Erythroblast (primary cell): Measurements from ENCODE around the gene ARVCF.
A peak's percentile ranks its signal among the peaks of the same experiment; 100 is the strongest.

Experiments
- DNase-seq, 2 experiments: peaks; one replicate each; lab custom pipeline; 2025; lab: John Stamatoyannopoulos, UW
- GATA1 ChIP-seq: IDR thresholded peaks from 2 replicates; pipeline ENCODE4 v1.6.1; 2011; ENCODE audit warnings: low read depth, mild to moderate bottlenecking, control low read depth, low read length, moderate library complexity
- POLR2A ChIP-seq: IDR thresholded peaks from 2 replicates; pipeline ENCODE4 v1.6.1; 2011; ENCODE audit warnings: mild to moderate bottlenecking, low read length

ARVCF gene

DNA sequence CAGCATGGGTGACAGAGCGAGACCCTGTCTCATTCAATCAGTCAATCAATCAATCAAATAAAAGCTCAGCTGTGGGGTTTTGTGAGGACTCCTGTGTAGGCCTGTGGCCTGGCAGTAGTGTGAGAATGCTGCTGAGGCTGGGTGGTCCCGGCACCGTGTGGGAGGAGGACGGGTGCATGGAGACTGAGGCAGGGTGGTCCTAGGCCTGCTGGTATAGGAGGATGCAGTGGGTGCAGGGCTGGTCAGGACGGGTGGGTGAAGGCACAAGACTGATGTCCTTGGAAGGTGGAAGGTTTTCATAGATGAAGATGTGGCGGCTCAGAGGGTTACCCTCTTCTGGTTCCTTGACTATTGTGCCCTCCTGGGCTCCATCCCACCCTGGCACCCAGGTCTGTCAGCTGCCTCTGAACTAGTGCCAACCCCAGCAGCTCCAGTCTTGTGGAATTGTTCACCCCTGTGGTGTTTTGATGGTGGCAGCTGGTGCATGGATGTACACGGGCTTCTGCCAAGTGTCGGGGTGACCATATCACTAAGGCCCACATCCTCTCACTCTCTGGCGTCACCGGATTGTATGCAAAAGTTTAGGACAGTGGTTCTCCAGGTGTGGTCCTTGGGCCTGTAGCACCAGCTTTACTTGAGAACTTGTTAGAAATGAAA, 28.0 kb upstream of the ARVCF start:
- no peak for TF ChIP-seq POLR2A
- TF ChIP-seq GATA1 = no peak

DNA sequence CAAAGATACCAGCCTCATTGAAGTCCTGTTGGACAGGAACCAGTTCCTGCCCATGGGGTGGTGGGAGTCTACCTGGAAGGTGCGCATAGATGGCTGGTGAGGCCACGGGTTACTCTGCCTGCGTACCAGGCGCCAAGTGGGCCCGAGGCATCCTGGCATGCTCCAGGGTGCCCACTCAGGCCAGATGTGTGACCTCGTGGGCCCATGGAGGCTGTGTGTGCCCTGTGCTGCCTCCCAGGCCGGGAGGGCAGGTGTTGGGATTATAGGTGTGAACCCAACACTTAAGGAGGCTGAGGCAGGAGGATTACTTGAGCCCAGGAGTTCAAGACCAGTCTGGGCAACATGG, 27.3 kb upstream of the ARVCF start:
- no peak for TF ChIP-seq GATA1
- no peak for TF ChIP-seq POLR2A
- no peak for DNase-seq

More for the DNA sequence above, 28.0 kb upstream of the ARVCF start:
- no peak for DNase-seq

DNA sequence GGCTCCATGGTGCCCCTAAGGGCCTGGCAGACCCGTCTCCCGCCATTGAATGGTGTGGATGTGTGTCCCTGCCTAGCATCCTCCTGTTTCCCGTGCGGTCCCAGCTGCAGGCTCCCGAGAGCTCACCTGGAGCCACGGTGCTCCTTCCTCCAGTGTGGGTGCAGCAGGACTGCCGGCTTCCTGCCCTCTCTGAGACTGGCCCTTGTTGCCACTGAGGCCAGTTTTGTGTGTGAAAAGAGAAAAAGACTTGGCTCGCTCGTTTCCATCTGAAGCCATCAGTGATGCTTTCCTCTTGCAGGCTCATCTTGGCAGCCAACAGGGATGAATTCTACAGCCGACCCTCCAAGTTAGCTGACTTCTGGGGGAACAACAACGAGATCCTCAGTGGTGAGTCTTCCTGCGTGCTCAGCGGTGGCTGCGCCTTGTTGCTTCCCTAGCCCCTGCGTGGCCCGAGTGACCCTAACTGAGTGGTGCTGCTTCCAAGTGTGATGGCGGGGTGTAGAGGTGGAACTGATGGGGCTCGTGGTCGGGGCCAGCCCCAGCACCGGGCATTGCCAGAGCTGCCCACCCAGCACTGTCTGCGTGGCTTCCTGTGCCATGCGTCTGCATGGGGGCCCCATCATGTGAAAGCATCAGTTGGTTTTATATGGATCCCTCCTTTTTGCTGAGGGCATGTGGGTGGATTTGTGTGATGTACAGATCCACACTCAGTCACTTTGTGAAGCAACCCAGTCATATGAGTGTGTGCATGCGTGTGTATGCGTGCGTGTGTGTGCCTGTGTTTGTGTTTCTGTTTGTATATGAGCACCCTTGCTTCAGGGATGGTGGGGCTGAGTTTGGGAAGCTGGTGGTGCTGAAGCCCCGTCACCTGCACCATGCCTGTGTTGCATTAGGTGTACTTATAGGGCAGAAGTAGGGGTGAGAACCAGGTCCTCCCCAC, 26.7 kb upstream of the ARVCF start:
- TF ChIP-seq GATA1 (no peak), POLR2A (no peak)
- no peak for DNase-seq

DNA sequence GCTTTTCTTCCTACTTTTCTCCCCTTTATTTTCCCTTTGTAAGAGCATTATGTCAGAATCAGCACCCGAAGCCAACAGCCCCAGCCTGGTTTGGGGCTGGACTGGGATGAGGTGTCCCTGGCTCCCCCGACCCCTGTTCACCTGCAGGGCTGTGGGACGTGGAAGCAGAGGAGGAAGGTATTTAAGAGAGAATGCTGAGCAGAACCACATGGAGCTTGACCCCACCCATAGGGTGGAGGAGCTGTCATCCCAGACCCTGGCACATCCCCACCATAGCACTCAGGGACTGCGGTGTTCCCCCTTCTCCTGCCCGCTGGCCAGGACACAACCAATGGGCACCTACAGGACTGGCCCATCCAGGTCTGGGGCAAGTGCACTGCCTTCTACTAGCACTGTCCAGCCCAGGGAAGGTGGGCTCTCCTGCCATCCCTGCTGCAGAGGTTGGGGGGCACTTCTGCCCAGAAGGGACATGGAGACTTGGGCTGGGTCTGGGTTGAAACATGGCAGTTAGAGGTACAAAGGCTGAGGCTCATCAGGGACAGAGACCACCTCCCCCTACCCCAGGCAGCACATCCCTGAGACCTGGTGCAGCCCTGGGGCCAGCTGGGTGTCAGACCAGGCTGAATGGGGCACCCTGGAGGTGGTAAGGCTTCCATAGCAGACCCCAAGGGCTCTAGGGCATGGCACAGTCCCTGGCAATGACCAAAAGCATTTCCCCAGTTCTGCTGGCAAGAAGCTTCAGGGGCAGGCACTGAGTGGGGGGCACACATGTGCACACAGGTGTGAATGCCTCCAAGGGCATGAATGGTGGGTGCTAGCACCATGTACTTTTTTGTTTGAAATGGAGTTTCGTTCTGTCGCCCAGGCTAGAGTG, 23.9 kb upstream of the ARVCF start:
- no peak for DNase-seq
- TF ChIP-seq GATA1 (no peak), POLR2A (peak; percentile 19)

DNA sequence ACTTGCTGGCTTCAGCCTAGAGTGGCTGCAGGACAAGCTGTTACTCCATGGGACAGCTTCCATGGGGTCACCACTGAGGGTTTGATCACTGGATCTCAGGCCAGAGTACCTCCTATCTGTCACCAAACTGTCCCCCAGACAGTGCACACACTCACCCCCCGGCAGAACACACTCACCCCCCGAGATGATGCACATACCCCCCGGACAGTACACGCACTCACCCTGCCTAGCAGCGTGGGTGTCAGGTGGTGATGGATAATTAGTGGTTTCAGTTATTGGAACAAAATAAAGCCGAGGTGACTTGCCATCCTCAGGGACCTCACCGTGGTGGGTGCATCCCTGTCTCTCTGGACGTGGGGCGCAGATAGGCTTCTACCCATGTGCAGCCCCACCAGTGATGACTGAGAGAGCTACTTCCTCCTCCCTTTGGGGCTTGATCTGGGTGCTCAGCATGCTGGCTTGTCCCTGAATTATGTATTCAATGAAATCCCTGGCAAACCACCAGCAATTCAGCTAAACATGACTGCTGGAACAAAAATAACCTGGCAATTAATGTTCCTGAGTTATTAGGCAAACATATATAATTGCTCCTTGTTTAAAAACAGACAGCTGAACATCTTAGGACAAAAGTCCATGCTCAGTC, 23.2 kb upstream of the ARVCF start:
- TF ChIP-seq POLR2A = no peak
- no peak for DNase-seq

DNA sequence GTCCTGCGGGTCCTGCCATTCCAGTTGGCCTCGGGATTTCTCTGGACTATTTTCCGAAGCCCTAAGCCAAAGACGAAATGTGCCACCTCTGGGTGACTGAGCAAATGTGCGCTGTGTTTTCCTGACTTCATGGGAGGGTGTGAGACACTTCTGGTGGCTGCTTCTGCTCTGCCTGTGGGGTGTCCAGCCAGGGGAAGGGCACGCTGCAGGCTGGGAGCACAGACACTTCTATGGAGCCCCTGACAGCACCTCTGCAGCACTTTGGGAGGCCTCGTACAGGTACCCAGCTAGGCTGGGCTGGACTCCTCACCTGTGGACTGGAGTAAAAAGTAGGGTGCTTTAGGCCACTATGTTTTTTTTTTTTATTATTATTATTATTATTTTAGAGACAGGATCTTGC, 22.0 kb upstream of the ARVCF start:
- DNase-seq = no peak
- no peak for TF ChIP-seq GATA1
- no peak for TF ChIP-seq POLR2A

DNA sequence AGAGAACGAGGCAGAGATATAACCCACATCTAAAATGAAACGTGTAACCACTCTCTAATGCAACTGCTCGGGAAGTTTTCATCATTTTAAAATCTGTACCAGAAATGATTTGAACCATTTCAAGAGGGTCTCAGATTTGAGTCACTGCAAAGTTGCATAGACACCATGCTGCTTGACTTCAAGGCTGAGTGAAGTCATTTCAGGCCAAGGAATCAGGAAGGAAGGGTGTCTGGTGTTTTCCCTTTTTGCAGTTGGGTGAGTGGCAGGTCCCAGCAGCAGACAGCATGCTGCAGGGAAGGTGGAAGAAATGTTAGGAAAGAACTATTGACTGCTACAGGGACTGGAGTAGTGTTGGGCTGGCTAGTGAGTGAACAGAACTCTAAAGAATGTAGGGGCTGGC, 20.8 kb upstream of the ARVCF start:
- no peak for TF ChIP-seq GATA1
- no peak for TF ChIP-seq POLR2A
- no peak for DNase-seq

DNA sequence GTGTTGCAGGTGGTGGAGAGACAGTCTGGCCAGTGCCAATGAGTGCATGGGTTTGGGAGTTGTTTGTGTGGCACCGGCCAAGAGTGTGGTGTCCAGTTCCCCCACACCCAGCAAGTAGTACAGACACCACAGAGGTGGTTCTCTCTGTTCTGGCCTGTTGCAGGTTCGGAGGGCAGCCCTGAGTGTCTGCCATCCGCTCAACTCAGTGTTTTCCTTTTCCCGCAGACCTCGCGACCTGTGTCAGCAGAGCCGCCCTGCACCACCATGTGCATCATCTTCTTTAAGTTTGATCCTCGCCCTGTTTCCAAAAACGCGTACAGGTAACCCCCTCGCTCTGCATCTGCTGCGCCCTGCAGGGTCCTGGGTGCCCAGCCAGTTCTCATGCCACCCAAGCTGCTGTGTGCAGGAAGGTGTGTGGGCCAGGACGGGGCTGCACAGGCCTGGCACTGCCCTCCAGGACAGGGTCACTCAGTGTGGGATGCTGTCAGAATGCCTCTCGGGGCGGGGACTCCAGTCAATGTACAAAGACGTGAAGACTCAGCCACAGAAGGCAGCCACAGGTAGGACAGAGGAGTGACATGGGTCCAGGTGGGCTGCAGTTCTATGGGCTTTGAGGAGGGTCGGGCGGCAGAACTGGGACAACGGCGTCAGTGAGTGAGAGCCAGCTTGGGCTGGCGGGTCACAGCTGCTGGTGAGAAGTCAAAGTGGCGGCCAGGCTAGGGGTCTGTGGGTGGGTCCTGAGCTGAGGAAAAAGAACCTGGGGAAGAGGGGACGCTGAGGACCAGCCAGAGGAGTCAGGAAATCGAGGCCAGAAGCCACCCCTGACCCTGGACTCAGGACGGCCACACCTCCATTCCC, 20.1 kb upstream of the ARVCF start:
- no peak for TF ChIP-seq GATA1
- no peak for TF ChIP-seq POLR2A
- DNase-seq = no peak

DNA sequence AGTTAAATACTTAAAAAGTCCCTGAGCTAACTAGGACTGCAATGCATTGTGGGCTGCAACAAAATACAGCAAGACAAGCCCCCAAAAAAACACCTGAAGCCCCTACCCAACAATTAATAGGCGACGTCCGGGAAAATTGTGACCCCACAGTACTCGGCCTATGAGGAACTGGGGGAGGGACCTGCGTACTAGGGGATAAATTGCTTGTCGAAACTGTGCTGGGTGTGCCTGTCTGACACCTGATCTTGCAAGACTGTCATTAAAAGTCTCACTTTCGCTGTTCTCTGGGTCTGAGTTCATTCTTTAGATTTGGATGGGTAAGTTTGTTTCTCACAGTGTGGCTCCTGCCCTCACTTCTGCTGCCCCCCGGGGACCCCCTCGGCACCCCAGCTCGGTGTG, 19.5 kb upstream of the ARVCF start:
- TF ChIP-seq POLR2A (no peak), GATA1 (no peak)
- no peak for DNase-seq

DNA sequence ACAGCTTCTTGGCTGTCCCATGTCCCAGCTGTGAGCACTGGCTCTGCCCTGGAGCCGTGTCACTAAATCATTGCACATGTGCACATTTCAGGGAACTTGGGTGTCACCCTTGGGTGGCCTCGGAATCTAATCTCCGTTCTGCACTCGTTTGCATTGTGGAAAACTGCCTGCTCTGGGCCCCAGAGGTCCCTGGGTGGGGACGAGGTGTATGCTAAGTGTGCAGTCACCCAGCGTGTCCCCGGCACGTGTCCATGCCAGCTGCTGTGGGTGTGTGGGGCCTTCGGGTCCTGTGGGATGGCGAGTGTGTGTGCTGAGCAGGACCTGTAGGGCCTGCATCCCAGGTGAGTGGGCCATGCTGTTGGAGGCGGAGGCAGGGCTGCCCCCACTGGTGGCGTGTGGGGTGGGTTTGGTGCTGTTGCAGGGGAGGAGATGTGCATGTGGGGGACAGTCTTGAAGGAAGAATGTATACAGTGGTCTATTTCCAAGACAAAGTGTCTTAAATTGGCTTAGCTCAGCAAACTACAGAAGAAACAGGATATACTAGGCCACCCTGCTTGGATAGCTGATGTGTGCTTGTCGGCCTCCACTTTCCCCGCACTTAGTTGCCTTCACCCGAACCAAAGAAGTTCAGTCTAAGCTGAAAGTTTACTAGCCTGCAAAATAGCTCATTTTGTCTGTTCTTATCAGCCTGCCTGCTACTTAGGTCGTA, 18.9 kb upstream of the ARVCF start:
- TF ChIP-seq POLR2A (no peak), GATA1 (no peak)
- peak; percentile 30 to 47 for DNase-seq

DNA sequence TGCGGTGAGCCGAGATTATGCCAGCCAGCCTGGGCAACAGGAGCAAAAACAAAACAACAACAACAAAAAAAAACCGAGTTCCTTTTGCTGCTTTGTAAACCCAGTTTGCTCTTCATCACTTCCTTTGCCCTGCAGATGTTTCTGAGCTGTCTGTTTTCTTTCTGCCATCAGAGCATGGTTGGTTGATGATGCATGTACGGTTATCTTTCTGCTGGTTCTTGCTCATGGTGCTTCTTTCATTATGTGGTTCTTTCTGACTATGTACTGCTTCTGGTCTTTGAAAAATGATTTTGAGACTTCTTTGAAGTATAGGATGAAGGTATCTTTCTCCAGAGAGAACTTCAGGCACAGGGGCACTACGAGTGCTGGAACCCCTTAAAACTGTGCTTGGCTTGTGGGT, 17.5 kb upstream of the ARVCF start:
- TF ChIP-seq POLR2A = no peak
- no peak for TF ChIP-seq GATA1

DNA sequence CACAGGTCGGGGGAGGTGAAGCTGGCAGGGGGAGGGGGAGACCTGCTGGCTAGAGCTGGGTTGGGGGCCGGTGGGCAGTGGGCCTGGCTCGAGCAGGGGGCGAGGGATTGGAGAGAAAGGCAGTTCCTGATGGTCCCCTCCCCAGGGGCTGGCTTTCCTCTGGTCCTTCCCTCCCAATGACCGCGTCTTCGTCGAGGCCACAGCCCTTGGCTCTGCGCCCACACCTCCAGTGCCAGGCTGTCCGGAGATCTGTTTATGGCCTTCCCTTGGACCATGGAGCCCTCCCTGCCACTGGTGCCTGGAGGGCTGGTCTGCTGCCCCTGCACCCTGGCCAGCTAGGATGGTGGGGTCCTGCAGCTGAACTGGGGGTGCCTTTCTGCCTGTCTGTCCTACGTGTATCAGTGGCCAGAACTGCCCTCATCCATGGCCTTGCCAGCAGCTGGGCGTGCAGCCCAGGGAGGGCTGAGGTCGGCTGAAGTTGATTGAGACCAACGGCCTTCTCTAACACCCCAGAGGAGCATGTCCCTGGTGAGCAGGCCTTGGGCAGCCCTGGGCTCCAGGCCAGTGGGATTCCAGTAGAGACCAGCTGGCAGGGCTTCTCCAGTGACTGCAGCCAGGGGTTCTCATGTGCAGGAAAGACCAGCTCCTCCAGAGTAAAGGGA, 16.6 kb upstream of the ARVCF start:
- TF ChIP-seq GATA1 = no peak
- TF ChIP-seq POLR2A = no peak
- no peak for DNase-seq

More for the DNA sequence above, 17.5 kb upstream of the ARVCF start:
- no peak for DNase-seq
